ENCODE measurements around the gene CCDC83. TPM values are rescaled to one million over a fixed set of nuclear protein-coding genes. Genes with fewer than 3 reads are reported as not detected.
"Not testable (repeated sequence)": the region's sequence is repeated elsewhere in the genome, so short reads cannot be mapped to it uniquely, and the experiment has no call there.

Gene CCDC83
- total RNA-seq, 4 donors from 2014 or later, result 0.21 TPM; not detected in 3

DNA sequence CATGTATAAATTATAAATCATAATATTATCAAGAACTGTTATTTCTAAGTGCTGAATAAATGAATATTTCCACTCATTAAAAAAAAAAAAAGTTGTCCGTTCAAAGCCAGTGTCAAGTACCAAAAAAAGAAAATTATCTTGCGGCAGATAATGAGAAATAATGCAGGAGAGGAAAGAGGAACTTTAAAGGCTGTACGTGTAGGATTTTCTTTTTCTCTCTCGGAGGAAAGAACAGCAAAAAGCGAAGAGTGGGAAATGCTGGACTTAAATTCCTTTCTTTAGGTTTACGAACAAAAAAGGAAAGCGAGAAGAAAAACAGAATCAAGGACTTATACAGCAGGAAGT is 999 bp upstream of the CCDC83 start:
- intact Hi-C loops (cut with DNase I; ENCODE audit: low total_unique reads), result no loop called here
- Histone ChIP-seq H3K9me3 (no peaks in the 10 kb centered on the region), H3K27ac (peak overlapping the region; percentile 86 to 92), H3K27me3 (no peaks in the 10 kb centered on the region), H3K36me3 (no peaks in the 10 kb centered on the region), H3K4me1 (peaks cover 0 to 6% of the 10 kb centered on the region in 2 donors), H3K4me3 (peak overlapping the region; percentile 50 to 69)
- DNase-seq, result no peak
- TF ChIP-seq CTCF (IDR thresholded peaks at IDR 0.05), result no peak

GRCh38 chr11:85854557-85855340 is 434 bp upstream of the CCDC83 start:
- Histone ChIP-seq H3K27me3 (no peaks in the 10 kb centered on the region), H3K4me1 (peaks cover 0 to 6% of the 10 kb centered on the region in 2 donors), H3K27ac (peak overlapping the region; percentile 86 to 92), H3K4me3 (peak overlapping the region; percentile 50 to 69), H3K36me3 (no peaks in the 10 kb centered on the region), H3K9me3 (no peaks in the 10 kb centered on the region)
- TF ChIP-seq CTCF (IDR thresholded peaks at IDR 0.05) (peak; percentile 91 to 99 (median 95)), POLR2A (IDR thresholded peaks at IDR 0.05) (peak in 1 of 2 donors; percentile 39)
- DNase-seq, result peak; percentile 90 to 95
- intact Hi-C loops (cut with DNase I; ENCODE audit: low total_unique reads), result no loop called here

DNA sequence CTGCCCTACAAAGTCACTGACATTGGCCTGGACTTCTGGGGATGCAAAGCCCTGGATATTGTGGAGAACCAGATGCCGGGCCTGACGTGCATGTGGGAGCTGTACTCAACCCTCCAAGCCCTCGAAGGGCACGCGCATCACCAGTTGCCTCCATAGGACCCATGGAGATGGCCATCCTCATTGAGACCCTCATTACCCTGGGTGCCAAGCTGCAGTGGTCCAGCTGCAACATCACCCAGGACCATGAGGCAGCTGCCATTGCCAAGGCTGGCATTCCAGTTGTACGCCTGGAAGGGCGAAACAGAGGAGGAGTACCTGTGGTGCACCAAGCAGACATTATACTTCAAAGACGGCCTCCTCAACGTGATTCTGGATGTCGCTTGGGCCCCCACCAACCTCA is 1.9 kb downstream of the CCDC83 start:
- Histone ChIP-seq H3K4me1 (peaks cover 0 to 6% of the 10 kb centered on the region in 2 donors), H3K4me3 (no peak overlapping the region), H3K27me3 (no peaks in the 10 kb centered on the region), H3K9me3 (no peaks in the 10 kb centered on the region), H3K36me3 (no peaks in the 10 kb centered on the region), H3K27ac (no peak overlapping the region)
- DNase-seq, result no peak
- no peak for TF ChIP-seq CTCF (IDR thresholded peaks at IDR 0.05)
- TF ChIP-seq POLR2A (IDR thresholded peaks at IDR 0.05), result no peak
- intact Hi-C loops (cut with DNase I; ENCODE audit: low total_unique reads), result no loop called here

DNA sequence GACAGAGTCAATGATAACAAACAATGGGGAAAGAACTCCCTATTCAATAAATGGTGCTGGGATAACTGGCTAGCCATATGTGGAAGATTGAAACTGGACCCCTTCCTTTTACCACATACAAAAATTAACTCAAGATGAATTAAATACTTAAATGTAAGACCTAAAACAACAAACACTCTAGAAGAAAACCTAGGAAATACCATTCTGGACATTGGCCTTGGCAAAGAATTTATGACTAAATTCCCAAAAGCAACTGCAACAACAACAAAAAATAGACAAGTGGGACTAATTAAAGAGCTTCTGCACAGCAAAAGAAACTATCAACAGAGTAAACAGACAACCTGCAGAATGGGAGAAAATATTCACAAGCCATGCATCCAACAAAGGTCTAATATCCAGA is 4.4 kb downstream of the CCDC83 start:
- intact Hi-C loops (cut with DNase I; ENCODE audit: low total_unique reads); H3K9me3 ChIP-seq; H3K4me1 ChIP-seq; H3K27ac ChIP-seq; H3K27me3 ChIP-seq; H3K4me3 ChIP-seq; DNase-seq; H3K36me3 ChIP-seq: not testable (repeated sequence)

- no peaks in the 10 kb centered on the region for H3K9me3 ChIP-seq
- no peaks in the 10 kb centered on the region for H3K4me1 ChIP-seq
- no peaks in the 10 kb centered on the region for H3K36me3 ChIP-seq
- no peak for DNase-seq
- H3K27ac ChIP-seq, result no peak overlapping the region
- H3K4me3 ChIP-seq, result no peak overlapping the region
- intact Hi-C loops (cut with DNase I; ENCODE audit: low total_unique reads), result no loop called here
- H3K27me3 ChIP-seq, result no peaks in the 10 kb centered on the region
- no peak for TF ChIP-seq CTCF (IDR thresholded peaks at IDR 0.05)
- TF ChIP-seq POLR2A (IDR thresholded peaks at IDR 0.05), result no peak
Observed at GRCh38 chr11:85863855-85864254, 8.7 kb downstream of the CCDC83 start.

Data from uterus (tissue), 4 donors.